Omental fat pad (tissue), 4 donors: ENCODE results near the gene CASZ1. TPM values are rescaled to one million over a fixed set of nuclear protein-coding genes. Genes with fewer than 3 reads are reported as not detected.

Experiments used
- ATAC-seq: fragments of 150-250 bp; one replicate; pipeline ENCODE4 v1.9.1; 2016; ENCODE audit warnings: mild to moderate bottlenecking, moderate library complexity; ENCODE audit not compliant: low FRiP score
- DNase-seq: peaks from one replicate; pipeline ENCODE4 v3.0.0-alpha.2; 2019; ENCODE audit warnings: low spot score
- total RNA-seq, 4 donors: library from RNA; depleted of rRNA; stranded (reverse); fragments of >200 nt; gene quantifications; one replicate each; pipeline ENCODE4 v1.1.0, GENCODE V29; 2016
- TF ChIP-seq, protein P1 (sequence below), 3 donors: fragments of 450-650 bp; IDR thresholded peaks; one replicate each; pipeline ENCODE4 v1.5.1; 2016 to 2017; ENCODE audit warnings: antibody characterized with exemption in 3 of 3, mild to moderate bottlenecking in 3 of 3, moderate library complexity in 2 of 3

The CASZ1 gene
- total RNA-seq, 4 donors from 2014 or later = 2.5 to 7.9 (median 6.0) TPM

DNA sequence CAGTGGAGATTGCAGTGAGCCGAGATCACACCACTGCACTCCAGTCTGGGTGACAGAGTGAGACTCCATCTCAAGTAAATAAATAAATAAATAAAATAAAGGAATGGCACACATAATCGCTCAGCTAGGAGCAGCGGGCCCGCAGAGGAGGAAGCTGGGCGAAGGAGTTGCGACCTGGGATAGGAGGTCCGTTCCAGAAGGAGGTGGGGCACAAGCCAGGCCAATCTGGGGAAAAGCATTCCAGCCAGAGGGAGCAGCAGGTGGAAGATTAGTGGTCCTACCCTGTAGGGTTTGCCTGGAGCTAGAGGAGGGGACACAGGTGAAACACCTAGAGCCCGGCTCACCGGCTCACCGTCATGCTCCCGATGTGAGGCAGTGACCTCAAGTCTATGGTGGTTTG lies 40.3 kb upstream of the CASZ1 start:
- no peak for ATAC-seq
- DNase-seq = no peak
- TF ChIP-seq, protein P1, sequence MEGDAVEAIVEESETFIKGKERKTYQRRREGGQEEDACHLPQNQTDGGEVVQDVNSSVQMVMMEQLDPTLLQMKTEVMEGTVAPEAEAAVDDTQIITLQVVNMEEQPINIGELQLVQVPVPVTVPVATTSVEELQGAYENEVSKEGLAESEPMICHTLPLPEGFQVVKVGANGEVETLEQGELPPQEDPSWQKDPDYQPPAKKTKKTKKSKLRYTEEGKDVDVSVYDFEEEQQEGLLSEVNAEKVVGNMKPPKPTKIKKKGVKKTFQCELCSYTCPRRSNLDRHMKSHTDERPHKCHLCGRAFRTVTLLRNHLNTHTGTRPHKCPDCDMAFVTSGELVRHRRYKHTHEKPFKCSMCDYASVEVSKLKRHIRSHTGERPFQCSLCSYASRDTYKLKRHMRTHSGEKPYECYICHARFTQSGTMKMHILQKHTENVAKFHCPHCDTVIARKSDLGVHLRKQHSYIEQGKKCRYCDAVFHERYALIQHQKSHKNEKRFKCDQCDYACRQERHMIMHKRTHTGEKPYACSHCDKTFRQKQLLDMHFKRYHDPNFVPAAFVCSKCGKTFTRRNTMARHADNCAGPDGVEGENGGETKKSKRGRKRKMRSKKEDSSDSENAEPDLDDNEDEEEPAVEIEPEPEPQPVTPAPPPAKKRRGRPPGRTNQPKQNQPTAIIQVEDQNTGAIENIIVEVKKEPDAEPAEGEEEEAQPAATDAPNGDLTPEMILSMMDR (IDR thresholded peaks at IDR 0.05) = no peak

GRCh38 chr1:10835822-10836421 lies 39.5 kb upstream of the CASZ1 start:
- TF ChIP-seq, protein P1 (IDR thresholded peaks at IDR 0.05) = no peak
- ATAC-seq (no peak), DNase-seq (no peak)

GRCh38 chr1:10835421-10835820 lies 39.0 kb upstream of the CASZ1 start:
- TF ChIP-seq, protein P1 (IDR thresholded peaks at IDR 0.05) = no peak
- ATAC-seq (no peak), DNase-seq (no peak)

- DNase-seq (no peak), ATAC-seq (no peak)
- TF ChIP-seq, protein P1 (IDR thresholded peaks at IDR 0.05) = no peak
These were observed 38.4 kb upstream of the CASZ1 start for GRCh38 chr1:10834770-10835412.

DNA sequence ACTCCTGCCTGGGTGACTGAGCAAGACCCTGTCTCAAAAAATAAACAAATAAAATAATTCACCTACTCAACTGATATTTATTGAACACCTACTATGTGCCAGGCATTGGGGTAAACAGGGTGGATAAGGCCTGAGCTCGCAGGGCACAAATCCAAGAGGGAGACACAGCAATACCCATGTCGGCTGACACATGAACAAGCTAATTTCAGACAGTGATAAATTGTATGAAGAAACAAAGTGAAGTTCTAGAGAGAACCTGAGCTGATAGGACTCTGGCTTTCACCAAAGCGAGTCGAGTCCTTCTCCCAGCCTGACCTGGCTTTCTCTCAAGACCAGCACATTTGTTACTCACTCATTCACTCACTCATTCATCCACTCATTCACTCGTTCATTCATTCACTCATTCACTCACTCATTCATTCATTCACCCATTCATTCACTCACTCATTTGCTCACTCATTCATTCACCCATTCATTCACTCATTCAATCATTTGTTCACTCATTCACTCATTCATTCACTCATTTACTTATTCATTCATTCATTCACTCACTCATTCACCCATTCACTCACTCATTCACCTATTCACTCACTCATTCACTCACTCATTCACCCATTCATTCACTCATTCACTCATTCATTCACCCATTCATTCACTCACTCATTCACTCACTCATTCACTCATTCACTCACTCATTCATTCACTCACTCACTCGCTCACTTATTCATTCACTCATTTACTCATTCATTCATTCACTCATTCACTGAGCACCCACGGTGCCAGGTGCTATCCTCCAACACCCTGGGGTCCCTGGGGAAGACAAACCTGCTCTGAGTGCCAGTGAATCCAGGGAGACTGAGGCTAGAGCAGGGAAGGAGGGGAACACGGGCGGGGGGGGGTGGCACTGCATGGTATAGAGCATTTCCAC lies 37.4 kb upstream of the CASZ1 start:
- TF ChIP-seq, protein P1 (IDR thresholded peaks at IDR 0.05) = no peak
- ATAC-seq = no peak
- DNase-seq = no peak

GRCh38 chr1:10832703-10833102 lies 36.3 kb upstream of the CASZ1 start:
- ATAC-seq (no peak), DNase-seq (no peak)
- TF ChIP-seq, protein P1 (IDR thresholded peaks at IDR 0.05) = no peak
